Stimulated activated CD4-positive, alpha-beta T cell treated with anti-CD3 and anti-CD28 coated beads, TNF-alpha, amount 100 ng/mL, for 1 hour (primary cell): ENCODE results near the gene LRIT1.
A peak's percentile ranks its signal among the peaks of the same experiment; 100 is the strongest.

Experiments
- DNase-seq, 3 donors: peaks; one replicate each; pipeline ENCODE4 v3.0.0-alpha.2; 2020; ENCODE audit warnings: low read depth in 3 of 3, low spot score in 1 of 3

Gene LRIT1

GRCh38 chr10:84214612-84215235, 26.6 kb downstream of the LRIT1 start:
- DNase-seq: no peak

DNA sequence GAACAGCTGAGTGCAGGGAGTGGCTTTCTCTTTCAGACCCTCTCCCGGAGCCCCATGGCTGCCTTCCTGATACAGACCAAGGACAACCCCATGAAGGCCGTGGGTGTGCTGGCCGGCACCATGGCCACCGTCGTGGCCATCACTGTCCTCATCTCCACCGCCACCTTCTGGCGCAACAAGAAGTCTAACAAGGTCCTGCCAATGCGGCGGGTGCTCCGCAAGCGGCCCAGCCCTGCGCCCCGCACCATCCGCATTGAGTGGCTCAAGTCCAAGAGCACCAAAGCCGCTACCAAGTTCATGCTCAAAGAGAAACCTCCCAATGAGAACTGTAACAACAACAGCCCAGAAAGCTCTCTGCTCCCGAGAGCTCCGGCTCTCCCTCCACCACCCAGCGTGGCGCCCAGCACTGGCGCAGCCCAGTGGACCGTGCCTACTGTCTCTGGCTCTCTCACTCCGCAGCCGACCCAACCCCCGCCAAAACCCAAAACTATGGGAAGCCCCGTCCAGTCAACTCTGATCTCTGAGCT, 27.2 kb downstream of the LRIT1 start:
- no peak for DNase-seq

DNA sequence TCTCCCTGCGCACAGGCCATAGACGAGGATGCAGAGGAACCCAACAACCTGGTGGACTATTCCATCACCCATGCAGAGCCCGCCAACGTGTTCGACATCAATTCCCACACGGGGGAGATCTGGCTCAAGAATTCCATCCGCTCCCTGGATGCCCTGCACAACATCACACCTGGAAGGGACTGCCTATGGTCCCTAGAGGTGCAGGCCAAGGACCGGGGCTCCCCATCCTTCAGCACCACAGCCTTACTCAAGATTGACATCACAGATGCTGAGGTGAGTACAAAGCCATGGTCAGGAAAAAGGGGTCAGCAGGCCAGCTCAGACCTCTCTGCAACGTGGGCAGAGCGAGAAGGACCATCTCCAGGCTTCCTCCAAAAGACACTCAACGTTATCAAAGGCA, 28.3 kb downstream of the LRIT1 start:
- no peak for DNase-seq

DNA sequence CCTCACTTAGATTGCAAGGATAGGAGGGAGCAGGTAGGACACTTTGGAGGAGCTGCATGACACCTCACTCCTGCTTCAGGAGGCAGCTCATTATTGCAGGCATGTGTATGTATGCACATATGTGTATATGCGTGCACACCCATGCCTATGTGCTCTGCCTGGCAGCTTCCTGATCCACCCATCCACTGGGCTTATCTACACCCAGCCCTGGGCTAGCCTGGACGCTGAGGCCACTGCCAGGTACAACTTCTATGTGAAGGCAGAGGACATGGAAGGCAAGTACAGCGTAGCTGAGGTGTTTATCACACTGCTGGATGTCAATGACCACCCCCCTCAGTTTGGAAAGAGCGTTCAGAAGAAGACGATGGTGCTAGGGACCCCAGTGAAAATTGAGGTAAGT, 29.3 kb downstream of the LRIT1 start:
- no peak for DNase-seq

DNA sequence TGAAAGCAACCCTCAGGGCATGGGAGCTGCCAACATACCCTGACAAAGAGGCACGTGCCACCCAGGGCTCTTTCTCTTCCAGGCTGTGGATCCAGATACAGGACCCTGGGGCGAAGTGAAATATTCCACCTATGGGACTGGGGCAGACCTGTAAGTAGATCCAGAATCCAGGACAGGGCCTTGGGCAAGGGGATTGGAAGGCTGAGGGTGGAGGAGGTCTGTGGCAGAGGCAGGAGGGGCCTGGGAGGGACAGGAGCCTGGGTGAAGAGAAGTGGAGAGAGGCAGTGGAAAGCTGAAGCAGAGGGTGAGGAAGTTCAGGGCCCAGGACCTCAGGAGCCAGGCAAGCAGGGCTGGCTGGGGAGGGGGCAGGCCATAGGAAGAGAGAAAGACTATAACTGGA, 29.8 kb downstream of the LRIT1 start:
- DNase-seq: no peak

DNA sequence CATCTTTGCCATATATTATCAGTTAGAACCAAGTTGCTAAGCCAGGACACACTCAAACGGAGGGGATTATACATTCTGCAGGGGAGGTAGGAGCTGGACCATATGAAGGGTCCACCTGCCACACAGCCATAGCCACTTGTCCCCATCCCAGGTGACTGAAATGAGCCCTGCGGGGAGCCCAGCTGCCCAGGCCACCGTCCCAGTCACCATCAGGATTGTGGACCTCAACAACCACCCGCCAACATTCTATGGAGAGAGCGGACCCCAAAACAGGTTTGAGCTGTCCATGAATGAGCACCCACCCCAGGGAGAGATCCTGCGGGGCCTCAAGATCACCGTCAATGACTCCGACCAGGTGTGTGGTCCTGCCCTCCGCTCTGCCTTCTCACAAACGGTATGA, 33.3 kb downstream of the LRIT1 start:
- no peak for DNase-seq

DNA sequence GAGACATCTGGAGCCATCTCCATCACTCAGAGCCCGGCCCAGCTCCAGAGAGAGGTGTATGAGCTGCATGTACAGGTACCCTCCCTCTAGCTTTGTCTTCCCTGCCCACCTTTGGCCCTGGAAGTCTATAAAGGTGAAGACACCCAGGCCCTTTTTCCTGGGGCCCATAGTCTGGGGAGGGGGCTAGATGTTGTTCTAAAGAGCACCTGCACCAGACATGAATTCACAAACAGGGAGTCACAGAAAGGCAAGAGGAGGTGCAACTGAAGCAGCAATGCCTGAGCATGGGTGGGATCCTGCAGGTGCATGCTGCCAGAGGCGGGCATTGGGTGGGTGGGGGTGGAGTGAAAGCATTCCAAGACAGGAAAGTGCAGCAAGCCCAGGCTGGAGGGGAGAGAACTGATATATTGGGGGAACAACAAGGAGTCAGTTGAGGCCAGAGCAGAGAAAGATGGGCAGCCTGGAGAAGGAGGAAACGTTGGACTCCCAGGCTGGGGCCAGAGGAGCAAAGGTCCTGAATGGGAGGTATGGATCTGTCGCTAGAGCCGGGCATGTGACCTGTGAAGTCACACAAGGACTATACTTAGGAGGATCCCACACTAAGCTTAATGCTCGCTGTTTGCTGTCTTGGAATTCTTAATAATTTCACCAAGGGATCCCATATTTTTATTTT, 35.4 kb downstream of the LRIT1 start:
- DNase-seq: no peak

GRCh38 chr10:84205049-84205852, 36.1 kb downstream of the LRIT1 start:
- peak in 2 of 3 donors; percentile 30 to 45 for DNase-seq

- no peak for DNase-seq
Measured at GRCh38 chr10:84204610-84205009, 36.7 kb downstream of the LRIT1 start.

GRCh38 chr10:84204122-84204521, 37.2 kb downstream of the LRIT1 start:
- DNase-seq: no peak

GRCh38 chr10:84202349-84202748, 39.0 kb downstream of the LRIT1 start:
- DNase-seq: no peak

DNA sequence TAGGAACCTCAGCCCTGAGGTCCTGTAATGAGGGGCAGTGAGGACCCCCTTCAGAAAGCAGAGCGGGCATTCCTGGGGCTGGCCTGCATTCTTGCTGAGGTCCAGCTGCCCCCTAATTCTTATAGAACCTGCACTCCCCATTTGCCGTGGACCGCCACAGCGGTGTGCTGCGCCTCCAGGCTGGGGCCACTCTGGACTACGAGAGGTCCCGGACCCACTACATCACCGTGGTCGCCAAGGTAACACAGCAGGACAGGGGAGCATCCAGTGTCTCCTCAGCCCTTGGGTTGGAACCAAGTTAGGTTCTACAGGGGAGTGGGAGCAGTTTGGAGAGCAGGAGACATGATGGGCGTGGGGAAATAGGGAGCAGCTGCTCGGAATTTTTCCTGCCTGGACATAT, 39.7 kb downstream of the LRIT1 start:
- no peak for DNase-seq

GRCh38 chr10:84201244-84201606, 40.1 kb downstream of the LRIT1 start:
- DNase-seq: no peak

- no peak for DNase-seq
Measured at GRCh38 chr10:84200537-84201243, 40.7 kb downstream of the LRIT1 start.

- no peak for DNase-seq
Measured at GRCh38 chr10:84198206-84198915, 43.0 kb downstream of the LRIT1 start.

DNA sequence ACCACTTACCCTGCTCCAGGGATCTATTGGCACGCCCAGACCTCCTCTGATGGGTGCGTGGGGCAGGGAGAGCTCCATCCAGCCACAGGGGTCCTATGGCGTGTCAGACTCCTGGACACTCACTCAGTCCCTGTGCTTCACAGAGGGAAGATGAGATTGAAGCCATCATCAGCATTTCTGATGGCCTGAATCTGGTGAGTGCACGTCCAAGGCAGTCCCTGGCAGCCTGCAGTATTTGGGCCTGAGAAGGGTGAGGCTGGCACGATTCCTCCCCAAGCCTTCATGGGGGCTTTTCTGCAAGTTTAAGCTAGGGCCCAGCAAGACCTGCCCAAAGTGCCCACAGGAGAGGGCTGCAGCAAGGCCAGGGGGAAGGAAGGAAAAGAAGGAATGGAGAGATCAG, 43.7 kb downstream of the LRIT1 start:
- no peak for DNase-seq

GRCh38 chr10:84196941-84197340, 44.4 kb downstream of the LRIT1 start:
- no peak for DNase-seq

GRCh38 chr10:84196083-84196482, 45.3 kb downstream of the LRIT1 start:
- DNase-seq: no peak

DNA sequence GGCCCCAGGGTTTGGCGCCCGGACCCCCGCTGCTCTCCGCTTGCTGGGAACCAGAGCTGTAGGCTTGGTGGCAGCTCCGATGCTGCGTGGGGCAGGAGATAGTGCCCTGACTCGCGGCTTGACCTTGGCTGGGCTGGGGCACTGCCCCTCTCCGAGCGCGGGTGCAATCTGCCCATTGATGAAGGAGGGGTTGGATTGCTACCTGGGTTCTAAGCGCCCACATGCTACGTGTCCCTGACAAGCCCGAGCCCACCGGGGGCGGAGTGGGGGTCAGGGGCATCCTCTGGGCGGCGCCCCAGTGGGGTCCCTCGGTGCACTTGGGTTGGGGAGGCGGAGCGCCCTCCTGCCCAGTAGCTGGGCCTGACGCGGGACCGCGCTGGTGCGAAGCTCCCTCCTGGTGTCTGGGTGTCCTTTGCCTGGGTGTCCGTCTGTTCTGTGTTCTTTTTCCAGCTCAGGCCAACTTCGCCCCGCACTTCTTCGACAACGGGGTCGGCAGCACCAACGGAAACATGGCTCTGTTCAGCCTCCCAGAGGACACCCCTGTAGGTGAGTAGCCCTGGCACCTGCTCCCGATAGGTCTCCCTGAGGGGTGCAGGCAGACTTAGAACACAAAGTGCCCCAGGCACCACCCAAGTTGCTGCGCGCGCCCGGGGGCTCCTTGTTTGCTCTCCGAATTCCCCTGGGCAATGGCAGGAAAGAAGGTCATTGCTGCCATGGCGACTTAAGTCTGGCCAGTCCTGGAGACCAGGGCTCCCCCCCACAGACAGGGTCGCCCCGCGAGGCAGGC, 46.1 kb downstream of the LRIT1 start:
- DNase-seq: no peak

GRCh38 chr10:84194424-84195043, 46.8 kb downstream of the LRIT1 start, which contains the start of gene CDHR1:
CDHR1 (plus strand) TSS chr10:84194537; CDS start chr10:84194761, 224 bp downstream.
- DNase-seq: peak in 1 of 3 donors; percentile 14
